GM21723 (cell line): ENCODE results near the gene EPB42.
A peak's percentile ranks its signal among the peaks of the same experiment; 100 is the strongest.
"Not testable (repeated sequence)": the region's sequence is repeated elsewhere in the genome, so short reads cannot be mapped to it uniquely, and the experiment has no call there.

ENCODE experiments used
- ATAC-seq: cut with Tn5 transposase; IDR thresholded peaks from one replicate; pipeline ENCODE4 v1.9.1; 2021; ENCODE audit warnings: mild to moderate bottlenecking, moderate library complexity; ENCODE audit not compliant: unreplicated experiment

The EPB42 gene

DNA sequence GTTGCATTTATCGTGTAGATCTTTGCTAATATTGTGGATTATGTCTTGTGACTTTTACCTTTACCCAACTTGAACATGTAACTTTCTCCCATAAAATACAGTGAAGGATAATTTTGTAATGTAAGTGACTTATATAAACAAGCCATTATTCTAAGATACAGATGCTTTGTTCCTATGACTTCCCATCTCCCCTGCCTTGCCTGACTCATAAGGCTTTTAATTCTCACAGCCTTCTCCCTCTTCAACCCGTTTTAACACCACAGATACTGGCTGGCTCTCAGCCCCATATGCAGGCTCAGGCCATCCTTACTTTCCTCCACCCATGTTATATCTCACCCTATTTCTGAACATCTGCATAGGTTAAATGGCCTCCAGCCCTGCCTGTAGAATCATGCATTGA is 31.5 kb downstream of the EPB42 start:
- no peak for ATAC-seq

GRCh38 chr15:43187544-43188155 is 33.2 kb downstream of the EPB42 start:
- no peak for ATAC-seq

DNA sequence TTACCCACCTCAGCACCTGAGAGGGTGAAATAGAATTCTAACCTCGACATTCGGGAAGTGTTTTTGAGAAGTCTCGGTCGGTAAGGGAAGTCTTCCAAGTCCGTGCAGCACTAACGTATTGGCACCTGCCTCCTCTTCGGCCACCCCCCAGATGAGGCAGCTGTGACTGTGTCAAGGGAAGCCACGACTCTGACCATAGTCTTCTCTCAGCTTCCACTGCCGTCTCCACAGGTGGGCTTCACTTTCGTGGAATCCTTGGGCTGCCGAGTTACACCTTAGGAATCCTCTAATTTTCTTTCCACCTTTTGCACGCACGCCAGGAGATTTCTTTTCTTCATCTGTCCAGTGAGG is 34.8 kb downstream of the EPB42 start:
- ATAC-seq: peak; percentile 29

DNA sequence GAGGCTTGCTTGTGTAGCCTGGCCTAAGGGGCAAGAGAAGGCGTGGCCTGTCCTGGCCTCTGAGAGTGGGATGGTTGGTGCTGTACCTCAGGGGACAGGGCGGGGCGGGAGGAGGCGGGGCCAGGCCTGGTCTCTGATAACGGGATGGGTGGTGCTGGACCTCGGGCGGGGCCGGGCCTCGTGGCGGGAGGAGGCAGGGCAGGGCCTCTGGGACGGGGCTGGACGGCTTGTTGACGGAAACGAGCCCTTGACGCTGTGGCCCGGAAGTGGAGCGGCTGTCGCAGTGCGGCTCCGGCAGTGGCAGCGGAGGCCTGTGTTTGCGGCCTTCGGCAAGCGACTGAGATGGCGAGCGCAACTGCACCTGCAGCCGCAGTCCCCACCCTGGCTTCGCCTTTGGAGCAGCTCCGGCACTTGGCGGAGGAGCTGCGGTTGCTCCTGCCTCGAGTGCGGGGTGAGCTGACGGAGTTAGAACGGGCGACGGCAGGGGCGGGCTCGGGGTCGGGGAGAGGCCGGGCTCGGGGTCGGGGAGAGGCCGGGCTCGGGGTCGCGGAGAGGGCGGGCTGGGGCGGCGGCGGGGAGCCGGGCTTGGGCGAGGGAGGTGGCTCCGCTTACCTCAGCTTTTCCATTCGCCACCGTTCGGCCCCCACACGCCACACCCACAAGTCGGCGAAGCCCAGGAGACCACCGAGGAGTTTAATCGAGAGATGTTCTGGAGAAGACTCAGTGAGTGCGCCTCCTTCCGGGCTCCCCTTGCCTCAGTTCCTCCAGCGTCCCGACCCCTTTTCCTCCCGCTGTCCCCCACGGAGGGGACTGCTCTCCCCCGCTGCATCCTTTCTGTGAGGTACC is 35.4 kb downstream of the EPB42 start, which contains the start of gene CCNDBP1:
Gene CCNDBP1, plus strand, starts transcription at position 247 of the 846 bp plus-strand sequence. Its CDS starts 96 bp downstream, at position 343.
- peak; percentile 95 for ATAC-seq

- ATAC-seq: no peak
These were observed 36.3 kb downstream of the EPB42 start for GRCh38 chr15:43184407-43185124.

GRCh38 chr15:43183270-43183669 is 37.5 kb downstream of the EPB42 start:
- no peak for ATAC-seq

- not testable (repeated sequence) for ATAC-seq
These were observed 43.7 kb downstream of the EPB42 start for GRCh38 chr15:43177147-43177546.

GRCh38 chr15:43175656-43176309 is 45.0 kb downstream of the EPB42 start:
- ATAC-seq: not testable (repeated sequence)

DNA sequence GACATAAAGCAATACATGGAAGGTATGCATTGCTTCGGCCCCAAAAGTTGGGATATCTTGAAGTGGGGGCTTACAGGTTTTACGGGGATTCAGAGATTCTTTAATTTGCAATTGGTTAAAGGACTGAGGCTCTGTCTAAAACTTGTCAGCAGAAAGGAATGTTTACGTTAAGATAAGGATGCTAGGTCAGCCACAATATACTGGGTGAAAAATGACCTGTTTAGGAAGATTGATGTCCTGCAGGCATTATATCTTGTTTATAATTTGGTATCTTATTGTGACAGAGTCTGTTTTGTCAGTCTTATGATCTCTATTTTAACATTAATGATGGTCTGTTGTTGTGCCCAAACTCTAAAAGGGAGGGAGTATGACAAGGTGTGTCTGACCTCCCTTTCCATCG is 50.9 kb downstream of the EPB42 start:
- no peak for ATAC-seq

DNA sequence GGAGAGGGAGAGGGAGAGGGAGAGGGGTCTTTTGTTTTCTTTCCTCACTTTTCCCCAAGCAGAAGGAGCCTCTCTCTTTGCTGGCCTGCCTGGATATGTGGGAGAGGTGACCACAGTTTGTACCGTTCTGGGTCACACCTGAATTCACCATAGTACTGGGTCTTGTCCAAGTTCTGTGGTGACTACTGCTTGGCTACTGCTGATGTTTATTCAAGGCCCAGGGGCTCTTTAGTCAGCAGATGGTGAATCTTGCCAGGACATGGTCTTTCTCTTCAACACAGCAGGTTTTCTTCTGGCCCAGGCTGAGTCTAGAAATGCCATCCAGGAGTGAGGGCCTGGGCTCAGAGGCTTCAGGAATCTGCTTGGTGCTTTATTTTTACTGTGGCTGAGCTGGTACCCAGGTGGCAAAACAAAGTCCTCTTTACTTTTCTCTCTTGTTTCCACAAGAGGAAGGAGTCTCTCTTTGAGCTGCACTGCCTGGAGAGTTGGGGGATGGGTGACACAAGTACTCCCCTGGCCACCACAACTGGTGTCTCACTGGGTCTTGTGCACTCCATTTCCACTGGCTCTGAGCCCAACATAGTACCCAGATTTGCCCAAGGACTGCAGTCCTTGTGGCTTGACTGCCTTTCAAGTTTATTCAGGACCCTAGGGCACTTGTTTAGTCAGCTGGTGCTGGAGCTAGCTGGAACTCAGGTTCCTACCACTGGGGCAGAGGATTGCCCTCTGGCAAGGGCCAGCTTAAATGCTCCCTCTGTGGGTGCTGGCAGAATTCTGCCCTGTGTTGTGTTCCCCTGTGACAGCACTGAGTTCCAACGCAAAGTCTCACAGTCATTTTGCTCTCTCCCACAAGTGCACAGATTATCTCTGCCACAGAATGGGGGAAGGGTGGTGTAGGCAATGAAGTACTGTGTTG is 52.4 kb downstream of the EPB42 start:
- ATAC-seq: no peak

- not testable (repeated sequence) for ATAC-seq
These were observed 53.6 kb downstream of the EPB42 start for GRCh38 chr15:43167261-43167660.

DNA sequence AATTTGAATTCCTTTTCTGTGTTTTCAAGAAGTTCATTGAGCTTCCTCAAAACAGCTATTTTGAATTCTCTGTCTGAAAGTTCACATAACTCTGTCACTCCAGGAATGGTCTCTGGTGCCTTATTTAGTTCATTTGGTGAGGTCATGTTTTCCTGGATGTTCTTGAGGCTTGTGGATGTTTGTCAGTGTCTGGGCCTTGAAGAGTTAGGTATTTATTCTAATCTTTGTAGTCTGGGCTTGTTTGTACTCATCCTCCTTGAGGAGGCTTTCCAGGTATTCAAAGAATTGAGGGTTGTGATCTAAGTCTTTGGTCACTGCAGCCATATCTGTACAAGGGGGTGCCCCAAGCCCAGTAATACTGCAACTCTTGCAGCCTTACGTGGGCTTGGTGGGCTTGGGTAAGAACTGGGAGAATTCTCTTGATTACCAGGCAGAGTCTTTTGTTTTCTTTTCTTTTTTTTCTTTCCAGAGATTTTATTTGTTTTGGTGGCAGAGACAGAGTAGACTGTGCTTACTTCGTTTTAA is 55.0 kb downstream of the EPB42 start:
- no peak for ATAC-seq

DNA sequence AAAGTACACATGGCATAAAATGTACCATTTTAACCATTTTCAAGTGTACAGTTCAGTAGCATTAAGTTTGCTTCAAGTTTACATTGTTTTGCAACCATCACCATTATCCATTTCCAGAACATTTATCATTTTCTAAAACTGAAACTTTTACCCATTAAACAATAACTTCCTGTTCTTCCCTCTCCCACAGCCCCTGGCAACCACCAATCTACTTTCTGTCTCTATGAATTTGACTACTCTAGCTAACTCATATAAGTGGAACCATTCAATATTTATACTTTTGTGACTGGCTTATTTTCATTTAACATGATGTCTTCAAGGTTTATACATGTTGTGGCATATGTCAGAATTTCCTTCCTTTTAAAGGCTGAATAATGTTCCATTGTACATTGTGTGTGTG is 67.5 kb downstream of the EPB42 start:
- no peak for ATAC-seq

DNA sequence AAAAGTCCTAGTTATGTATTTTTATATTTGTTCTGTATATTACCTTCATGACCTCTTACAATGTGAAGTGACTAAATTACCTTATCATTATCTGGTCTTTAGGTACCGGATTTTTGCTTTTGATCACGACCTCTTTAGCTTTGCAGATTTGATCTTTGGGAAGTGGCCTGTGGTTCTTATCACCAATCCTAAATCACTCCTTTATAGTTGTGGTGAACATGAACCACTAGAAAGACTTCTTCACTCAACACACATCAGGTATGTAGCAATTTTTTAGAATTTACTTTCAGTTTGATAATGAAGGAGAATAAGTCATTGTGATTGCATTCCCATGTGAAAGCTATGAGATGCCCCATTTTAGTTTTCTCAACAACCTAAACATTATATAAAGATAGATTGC is 69.1 kb downstream of the EPB42 start:
- ATAC-seq: no peak

GRCh38 chr15:43150191-43150929 is 70.5 kb downstream of the EPB42 start:
- no peak for ATAC-seq
